Mucosa of descending colon (tissue), 3 donors: ENCODE measurements around the gene FPGS. TPM values are rescaled to one million over a fixed set of nuclear protein-coding genes. Genes with fewer than 3 reads are reported as not detected.

Experiments
- ATAC-seq: fragments of 200-7000 bp; cut with Tn5 transposase; one replicate; pipeline ENCODE4 v1.9.1; 2020; ENCODE audit warnings: mild to moderate bottlenecking, moderate library complexity
- DNase-seq, 3 donors: peaks; one replicate each; pipeline ENCODE4 v3.0.0-alpha.2; 2020
- H3K36me3 ChIP-seq: fragments of 200-600 bp; one replicate; pipeline ENCODE4 v1.8.0; 2021; ENCODE audit warnings: low read depth, mild to moderate bottlenecking
- H3K4me1 ChIP-seq: fragments of 200-600 bp; one replicate; pipeline ENCODE4 v1.8.0; 2021; ENCODE audit warnings: low read depth, mild to moderate bottlenecking
- H3K4me3 ChIP-seq: fragments of 200-600 bp; one replicate; pipeline ENCODE4 v1.8.0; 2021; ENCODE audit warnings: mild to moderate bottlenecking
- H3K9me3 ChIP-seq: fragments of 200-600 bp; one replicate; pipeline ENCODE4 v1.8.0; 2021; ENCODE audit warnings: mild to moderate bottlenecking
- CTCF ChIP-seq: fragments of 200-600 bp; IDR thresholded peaks from one replicate; pipeline ENCODE4 v1.8.0; 2022; ENCODE audit warnings: antibody characterized with exemption, mild to moderate bottlenecking
- intact Hi-C, 2 donors: fragments of 100-400 bp; cut with DNase I in 1 of 2; cut with micrococcal nuclease in 1 of 2; formaldehyde crosslinking; loops; one replicate each; pipeline versions ENCODE4 v1.11.0 to v1.11.1; 2022; cut with DNase I, micrococcal nuclease
- long read RNA-seq, 2 donors: library from polyadenylated mRNA; unstranded; transcript quantifications; one replicate each; pipeline ENCODE4 v2.0.0, GENCODE V29; 2019 to 2021
- total RNA-seq, 3 donors: library from RNA; stranded (reverse); fragmentation: NEBNext Ultra II Directional in 2 of 3; extraction: Animal tissue kit (Norgen Biotek cat#: 25700) in 2 of 3; gene quantifications; one replicate each; pipeline versions ENCODE4 v1.2.1 to v1.2.4, GENCODE V29; 2021 to 2023
- donor health status: DM: no; HTN: no; CAD: no; lungs with moderate emphysema.
- donor health status: DM: no; HTN: no; CAD: no.
- donor health status: DM: no; HTN: yes; CAD: no.

FPGS gene
- 10 to 100 TPM; 41.0 to 46.5 (median 41.3) TPM for total RNA-seq
- long read RNA-seq, donor 1, transcript FPGS-203 (15 exons, 2,279 nt): major isoform, 41 of 84 reads
- long read RNA-seq, donor 1, transcript FPGS-201 (15 exons, 2,278 nt): minor isoform, 7 of 84 reads
- long read RNA-seq, donor 1, partial matches to known transcripts: 8 of 84 reads
- long read RNA-seq, donor 1, other reads (novel, unspliced or antisense): 22 of 84 reads
- long read RNA-seq, donor 2, transcript FPGS-203 (15 exons, 2,279 nt): major isoform, 16 of 37 reads
- long read RNA-seq, donor 2, partial matches to known transcripts: 4 of 37 reads
- long read RNA-seq, donor 2, other reads (novel, unspliced or antisense): 13 of 37 reads

GRCh38 chr9:127802576-127803443 lies at the start of gene FPGS:
FPGS (plus strand) TSS chr9:127802882; CDS start chr9:127802925, 43 bp downstream.
- no peak for TF ChIP-seq CTCF
- intact Hi-C loops: no loop called here
- no peaks in the 10 kb centered on the region for H3K9me3 ChIP-seq

GRCh38 chr9:127753148-127753547 lies 49.5 kb upstream of the FPGS start:
- H3K36me3 ChIP-seq: no peaks in the 10 kb centered on the region
- intact Hi-C loops: no loop called here

More at GRCh38 chr9:127802576-127803443, at the start of gene FPGS:
- Histone ChIP-seq H3K36me3 (no peaks in the 10 kb centered on the region), H3K4me3 (peak within 1 kb of the TSS; percentile 40), H3K4me1 (peaks cover 22% of the 10 kb centered on the region)
- ATAC-seq: peak; percentile 86
- DNase-seq: peak; percentile 85 to 94 (median 89)

DNA sequence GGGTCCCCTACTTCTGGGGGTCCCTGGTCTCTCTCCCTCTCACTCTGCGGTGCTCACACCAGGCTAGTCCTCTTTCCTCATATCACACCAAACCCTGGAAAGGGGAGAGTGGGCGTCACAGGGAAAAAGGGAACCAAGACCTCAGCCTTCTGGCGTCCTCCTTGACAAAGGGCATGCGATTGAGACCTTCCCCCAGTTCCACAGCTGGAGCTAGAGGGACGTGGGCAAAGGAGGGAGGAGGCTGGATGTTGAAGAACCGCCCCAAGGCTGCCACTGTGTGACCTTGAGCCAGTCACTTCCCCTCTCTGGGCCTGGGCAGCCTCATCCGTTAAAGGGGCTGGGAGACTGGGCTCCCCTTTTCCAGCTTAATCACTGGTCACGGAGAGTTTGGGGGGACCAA lies 49.1 kb upstream of the FPGS start:
- no peaks in the 10 kb centered on the region for H3K36me3 ChIP-seq
- intact Hi-C loops: no loop called here
- H3K4me3 ChIP-seq: no peak overlapping the region
- ATAC-seq (no peak), DNase-seq (no peak)
- TF ChIP-seq CTCF: no peak
- H3K9me3 ChIP-seq: no peaks in the 10 kb centered on the region
- no peaks in the 10 kb centered on the region for H3K4me1 ChIP-seq

More at GRCh38 chr9:127753148-127753547, 49.5 kb upstream of the FPGS start:
- TF ChIP-seq CTCF: no peak
- no peak for DNase-seq
- H3K4me3 ChIP-seq: no peak overlapping the region
- no peak for ATAC-seq
- H3K4me1 ChIP-seq: no peaks in the 10 kb centered on the region
- no peaks in the 10 kb centered on the region for H3K9me3 ChIP-seq

GRCh38 chr9:127754099-127755060 lies 48.3 kb upstream of the FPGS start:
- no peak overlapping the region for H3K4me3 ChIP-seq
- ATAC-seq (peak; percentile 57), DNase-seq (no peak)
- no peaks in the 10 kb centered on the region for H3K4me1 ChIP-seq
- intact Hi-C loops: no loop called here
- no peak for TF ChIP-seq CTCF
- no peaks in the 10 kb centered on the region for H3K36me3 ChIP-seq
- no peaks in the 10 kb centered on the region for H3K9me3 ChIP-seq
